Loucy (cell line): ENCODE data around the gene AGAP1.

Experiments
- H2AFZ ChIP-seq: fragments of 200-600 bp; sonication (generic); 2 replicates; pipeline ENCODE4 v1.6.0; 2016; ENCODE audit warnings: antibody characterized with exemption, mild to moderate bottlenecking, low read length, moderate library complexity
- H3F3A ChIP-seq: fragments of 200-600 bp; 2 replicates; pipeline ENCODE4 v1.6.0; 2016; ENCODE audit warnings: antibody characterized with exemption, low read depth, mild to moderate bottlenecking
- H3K27me3 ChIP-seq: fragments of 200-600 bp; sonication (generic); 2 replicates; pipeline ENCODE4 v1.6.1; 2014; ENCODE audit warnings: low read length, mild to moderate bottlenecking; ENCODE audit not compliant: insufficient read depth, poor library complexity, severe bottlenecking
- H3K36me3 ChIP-seq: fragments of 200-600 bp; sonication (generic); 2 replicates; pipeline ENCODE4 v1.6.1; 2016; ENCODE audit warnings: low read length; ENCODE audit not compliant: insufficient read depth
- H3K4me1 ChIP-seq: fragments of 200-600 bp; sonication (generic); 2 replicates; pipeline ENCODE4 v1.5.1; 2014; ENCODE audit warnings: low read length, mild to moderate bottlenecking; ENCODE audit not compliant: insufficient read depth, poor library complexity, severe bottlenecking
- H3K4me2 ChIP-seq: fragments of 200-600 bp; sonication (generic); 2 replicates; pipeline ENCODE4 v1.6.0; 2014; ENCODE audit warnings: antibody characterized with exemption, low read length, low read depth, mild to moderate bottlenecking; ENCODE audit not compliant: poor library complexity, severe bottlenecking
- H3K4me3 ChIP-seq: fragments of 200-600 bp; sonication (generic); 2 replicates; pipeline ENCODE4 v1.5.1; 2014; ENCODE audit warnings: low read length, mild to moderate bottlenecking, mixed read lengths; ENCODE audit not compliant: poor library complexity, severe bottlenecking
- H3K79me2 ChIP-seq: fragments of 200-600 bp; sonication (generic); 2 replicates; pipeline ENCODE4 v1.6.1; 2014; ENCODE audit warnings: low read length; ENCODE audit not compliant: insufficient read depth
- H3K9ac ChIP-seq: fragments of 200-600 bp; sonication (generic); 2 replicates; pipeline ENCODE4 v1.6.0; 2014; ENCODE audit warnings: mild to moderate bottlenecking, low read depth, low read length, moderate library complexity; ENCODE audit not compliant: poor library complexity, severe bottlenecking
- H3K9me2 ChIP-seq: fragments of 200-600 bp; sonication (generic); replicated peaks from 2 replicates; pipeline ENCODE4 v1.6.1; 2016; ENCODE audit warnings: low read depth, low read length, mixed read lengths
- H3K9me3 ChIP-seq: fragments of 200-600 bp; sonication (generic); 2 replicates; pipeline ENCODE4 v1.6.1; 2014; ENCODE audit warnings: mild to moderate bottlenecking, antibody characterized with exemption, low read length, low read depth; ENCODE audit not compliant: insufficient read depth
- H4K20me1 ChIP-seq: fragments of 200-600 bp; sonication (generic); 2 replicates; pipeline ENCODE4 v1.6.0; 2014; ENCODE audit warnings: antibody characterized with exemption, low read length, mild to moderate bottlenecking; ENCODE audit not compliant: insufficient read depth, poor library complexity, severe bottlenecking
- EZH2phosphoT487 ChIP-seq: fragments of 200-600 bp; IDR thresholded peaks from 2 replicates; pipeline ENCODE4 v1.6.1; 2018; ENCODE audit warnings: antibody characterized with exemption, mild to moderate bottlenecking, moderate library complexity, borderline replicate concordance
- TF ChIP-seq, protein P1 (sequence below): fragments of 200-600 bp; sonication (generic); conservative IDR thresholded peaks from 2 replicates; pipeline ENCODE4 v1.5.1; 2014; ENCODE audit warnings: mild to moderate bottlenecking, antibody characterized with exemption, low read length

Gene AGAP1

GRCh38 chr2:235723371-235723770 lies 229.5 kb downstream of the AGAP1 start:
- H2AFZ ChIP-seq: no peak overlapping the region
- no peaks in the 10 kb centered on the region for H4K20me1 ChIP-seq
- H3K27me3 ChIP-seq: no peaks in the 10 kb centered on the region
- H3F3A ChIP-seq: no peaks in the 10 kb centered on the region
- no peaks in the 10 kb centered on the region for H3K9me3 ChIP-seq
- peaks cover 26% of the 10 kb centered on the region for H3K4me1 ChIP-seq
- H3K79me2 ChIP-seq: no peaks in the 10 kb centered on the region
- no peaks in the 10 kb centered on the region for H3K9me2 ChIP-seq
- TF ChIP-seq, protein P1, sequence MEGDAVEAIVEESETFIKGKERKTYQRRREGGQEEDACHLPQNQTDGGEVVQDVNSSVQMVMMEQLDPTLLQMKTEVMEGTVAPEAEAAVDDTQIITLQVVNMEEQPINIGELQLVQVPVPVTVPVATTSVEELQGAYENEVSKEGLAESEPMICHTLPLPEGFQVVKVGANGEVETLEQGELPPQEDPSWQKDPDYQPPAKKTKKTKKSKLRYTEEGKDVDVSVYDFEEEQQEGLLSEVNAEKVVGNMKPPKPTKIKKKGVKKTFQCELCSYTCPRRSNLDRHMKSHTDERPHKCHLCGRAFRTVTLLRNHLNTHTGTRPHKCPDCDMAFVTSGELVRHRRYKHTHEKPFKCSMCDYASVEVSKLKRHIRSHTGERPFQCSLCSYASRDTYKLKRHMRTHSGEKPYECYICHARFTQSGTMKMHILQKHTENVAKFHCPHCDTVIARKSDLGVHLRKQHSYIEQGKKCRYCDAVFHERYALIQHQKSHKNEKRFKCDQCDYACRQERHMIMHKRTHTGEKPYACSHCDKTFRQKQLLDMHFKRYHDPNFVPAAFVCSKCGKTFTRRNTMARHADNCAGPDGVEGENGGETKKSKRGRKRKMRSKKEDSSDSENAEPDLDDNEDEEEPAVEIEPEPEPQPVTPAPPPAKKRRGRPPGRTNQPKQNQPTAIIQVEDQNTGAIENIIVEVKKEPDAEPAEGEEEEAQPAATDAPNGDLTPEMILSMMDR: no peak
- no peak for TF ChIP-seq EZH2phosphoT487
- peaks cover 20% of the 10 kb centered on the region; the same call in 1 of the 2 replicates for H3K36me3 ChIP-seq
- H3K9ac ChIP-seq: no peak overlapping the region
- H3K4me2 ChIP-seq: no peak overlapping the region
- H3K4me3 ChIP-seq: no peak overlapping the region

DNA sequence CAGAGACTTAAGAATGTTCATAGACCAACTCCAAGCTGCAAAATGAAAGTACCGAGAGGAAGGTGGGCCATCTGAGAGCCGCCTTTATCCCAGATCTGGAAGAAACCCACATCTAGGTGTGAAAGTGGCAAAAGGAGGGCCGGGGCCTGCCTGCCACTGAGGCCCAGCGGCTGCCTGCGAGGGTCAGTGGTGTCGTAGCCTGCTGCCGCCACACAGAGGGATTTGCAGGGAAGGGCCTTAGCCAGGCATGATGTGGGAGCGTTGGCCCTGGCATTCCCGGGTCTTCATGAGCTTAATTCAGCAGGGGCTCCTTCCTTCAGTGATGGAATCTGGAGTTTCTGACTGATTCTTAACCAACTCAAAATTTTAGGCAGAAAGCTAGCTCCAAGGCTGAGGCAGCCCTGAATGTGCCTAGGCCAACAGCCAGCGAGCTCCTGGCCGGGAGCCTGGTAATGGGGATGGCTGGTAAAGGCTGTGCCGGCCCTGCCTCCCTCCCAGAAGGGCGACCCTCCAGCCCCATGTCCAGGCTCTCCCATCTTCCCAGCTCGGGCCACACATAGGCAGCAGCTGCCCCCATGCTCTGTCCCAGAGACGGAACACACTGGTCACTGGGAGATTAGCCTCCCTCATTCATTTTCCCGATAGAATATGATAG lies 230.1 kb downstream of the AGAP1 start:
- Histone ChIP-seq H3K4me2 (no peak overlapping the region), H3K36me3 (peaks cover 18% of the 10 kb centered on the region; the same call in 1 of the 2 replicates), H2AFZ (no peak overlapping the region), H3K4me3 (no peak overlapping the region), H3F3A (no peaks in the 10 kb centered on the region), H4K20me1 (no peaks in the 10 kb centered on the region), H3K9me2 (no peaks in the 10 kb centered on the region), H3K79me2 (no peaks in the 10 kb centered on the region), H3K9ac (no peak overlapping the region), H3K9me3 (no peaks in the 10 kb centered on the region), H3K27me3 (no peaks in the 10 kb centered on the region), H3K4me1 (peaks cover 26% of the 10 kb centered on the region)
- TF ChIP-seq, protein P1: no peak
- TF ChIP-seq EZH2phosphoT487: no peak

DNA sequence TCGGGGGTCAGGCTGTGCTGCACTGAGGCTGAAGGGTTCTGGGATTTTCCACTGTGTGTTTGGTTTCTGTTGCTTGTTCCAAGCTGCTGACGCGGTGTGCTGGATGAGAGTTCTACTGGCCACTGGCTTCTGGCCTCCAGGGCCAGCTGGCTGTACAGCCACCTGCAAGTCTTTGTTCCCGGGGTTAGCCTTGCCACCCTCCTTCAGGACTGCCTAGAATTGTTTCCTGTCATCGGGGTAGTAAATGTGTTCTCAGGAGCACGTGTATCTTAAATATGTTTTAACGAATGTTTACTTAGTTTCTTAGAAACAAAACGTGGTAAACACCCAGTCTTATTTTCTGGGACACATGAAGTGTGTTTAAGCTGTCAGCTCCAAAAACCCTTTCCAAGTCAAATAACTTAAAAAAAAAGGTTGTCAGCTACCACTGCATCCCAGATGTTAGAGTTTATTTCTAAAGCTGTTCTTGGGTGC lies 231.2 kb downstream of the AGAP1 start:
- H3K79me2 ChIP-seq: no peaks in the 10 kb centered on the region
- no peak for TF ChIP-seq EZH2phosphoT487
- TF ChIP-seq, protein P1: no peak
- no peaks in the 10 kb centered on the region for H3F3A ChIP-seq

More for the DNA sequence above, 231.2 kb downstream of the AGAP1 start:
- Histone ChIP-seq H3K9me3 (no peaks in the 10 kb centered on the region), H4K20me1 (no peaks in the 10 kb centered on the region), H3K27me3 (no peaks in the 10 kb centered on the region), H3K36me3 (peaks cover 17% of the 10 kb centered on the region; the same call in 1 of the 2 replicates), H3K4me2 (no peak overlapping the region), H3K4me1 (peaks cover 15% of the 10 kb centered on the region), H3K9me2 (no peaks in the 10 kb centered on the region), H3K4me3 (no peak overlapping the region), H2AFZ (no peak overlapping the region), H3K9ac (no peak overlapping the region)
